ENCODE data around the gene TAS2R50.

Gene TAS2R50

GRCh38 chr12:10943167-10943566, 43.5 kb downstream of the TAS2R50 start:
- Histone ChIP-seq H3K4me3 (replicated peaks; ENCODE audit: insufficient read depth, low read length) (no peak overlapping the region), H3K27me3 (ENCODE audit: insufficient read depth, poor library complexity, severe bottlenecking) (no peaks in the 10 kb centered on the region), H3K27ac (replicated peaks) (no peak overlapping the region)
- DNase-seq (ENCODE audit: low read depth in 1 of 2, low spot score in 1 of 2), result no peak
- no peak for TF ChIP-seq POLR2AphosphoS5 (IDR thresholded peaks at IDR 0.05; ENCODE audit: low read depth)

- Histone ChIP-seq H3K4me3 (replicated peaks; ENCODE audit: insufficient read depth, low read length) (no peak overlapping the region), H3K27me3 (ENCODE audit: insufficient read depth, poor library complexity, severe bottlenecking) (no peaks in the 10 kb centered on the region), H3K27ac (replicated peaks) (no peak overlapping the region)
- peak in 1 of 2 experiments; percentile 7 for DNase-seq (ENCODE audit: low read depth in 1 of 2, low spot score in 1 of 2)
- TF ChIP-seq SPI1 (IDR thresholded peaks at IDR 0.05; ENCODE audit: borderline replicate concordance, low read depth), result no peak
- TF ChIP-seq REST (IDR thresholded peaks at IDR 0.05; ENCODE audit: insufficient replicate concordance, low read depth), result no peak
- no peak for TF ChIP-seq POLR2AphosphoS5 (IDR thresholded peaks at IDR 0.05; ENCODE audit: low read depth)
- TF ChIP-seq GABPA (IDR thresholded peaks at IDR 0.05; ENCODE audit: low read depth), result no peak
- TF ChIP-seq, protein P1, sequence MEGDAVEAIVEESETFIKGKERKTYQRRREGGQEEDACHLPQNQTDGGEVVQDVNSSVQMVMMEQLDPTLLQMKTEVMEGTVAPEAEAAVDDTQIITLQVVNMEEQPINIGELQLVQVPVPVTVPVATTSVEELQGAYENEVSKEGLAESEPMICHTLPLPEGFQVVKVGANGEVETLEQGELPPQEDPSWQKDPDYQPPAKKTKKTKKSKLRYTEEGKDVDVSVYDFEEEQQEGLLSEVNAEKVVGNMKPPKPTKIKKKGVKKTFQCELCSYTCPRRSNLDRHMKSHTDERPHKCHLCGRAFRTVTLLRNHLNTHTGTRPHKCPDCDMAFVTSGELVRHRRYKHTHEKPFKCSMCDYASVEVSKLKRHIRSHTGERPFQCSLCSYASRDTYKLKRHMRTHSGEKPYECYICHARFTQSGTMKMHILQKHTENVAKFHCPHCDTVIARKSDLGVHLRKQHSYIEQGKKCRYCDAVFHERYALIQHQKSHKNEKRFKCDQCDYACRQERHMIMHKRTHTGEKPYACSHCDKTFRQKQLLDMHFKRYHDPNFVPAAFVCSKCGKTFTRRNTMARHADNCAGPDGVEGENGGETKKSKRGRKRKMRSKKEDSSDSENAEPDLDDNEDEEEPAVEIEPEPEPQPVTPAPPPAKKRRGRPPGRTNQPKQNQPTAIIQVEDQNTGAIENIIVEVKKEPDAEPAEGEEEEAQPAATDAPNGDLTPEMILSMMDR (IDR thresholded peaks at IDR 0.05; ENCODE audit: insufficient read depth, low read length), result no peak
Observed at GRCh38 chr12:10941916-10942607, 44.6 kb downstream of the TAS2R50 start.

DNA sequence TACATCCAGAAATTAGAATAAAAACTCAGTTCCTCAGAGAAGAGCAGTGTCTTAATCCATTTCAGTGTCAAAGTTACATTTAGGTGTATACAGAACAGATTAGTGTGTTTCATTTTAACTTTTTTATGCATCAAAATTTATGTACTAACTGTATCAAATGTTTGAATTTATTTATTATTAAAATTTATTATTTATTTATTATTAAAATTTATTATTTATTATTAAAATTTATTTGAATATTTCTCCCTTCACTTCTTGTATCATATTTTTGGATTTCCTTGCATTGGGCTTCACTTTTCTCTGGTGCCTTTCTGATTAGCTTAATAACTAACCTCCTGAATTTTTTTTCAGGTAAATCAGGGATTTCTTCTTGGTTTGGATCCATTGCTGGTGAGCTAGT, 45.3 kb downstream of the TAS2R50 start:
- Histone ChIP-seq H3K27ac (replicated peaks) (no peak overlapping the region), H3K4me3 (replicated peaks; ENCODE audit: insufficient read depth, low read length) (no peak overlapping the region), H3K27me3 (ENCODE audit: insufficient read depth, poor library complexity, severe bottlenecking) (no peaks in the 10 kb centered on the region)
- TF ChIP-seq REST (IDR thresholded peaks at IDR 0.05; ENCODE audit: insufficient replicate concordance, low read depth) (no peak), POLR2AphosphoS5 (IDR thresholded peaks at IDR 0.05; ENCODE audit: low read depth) (no peak), SPI1 (IDR thresholded peaks at IDR 0.05; ENCODE audit: borderline replicate concordance, low read depth) (no peak)
- TF ChIP-seq, protein P1 (IDR thresholded peaks at IDR 0.05; ENCODE audit: insufficient read depth, low read length), result no peak
- DNase-seq (ENCODE audit: low read depth in 1 of 2, low spot score in 1 of 2), result no peak

DNA sequence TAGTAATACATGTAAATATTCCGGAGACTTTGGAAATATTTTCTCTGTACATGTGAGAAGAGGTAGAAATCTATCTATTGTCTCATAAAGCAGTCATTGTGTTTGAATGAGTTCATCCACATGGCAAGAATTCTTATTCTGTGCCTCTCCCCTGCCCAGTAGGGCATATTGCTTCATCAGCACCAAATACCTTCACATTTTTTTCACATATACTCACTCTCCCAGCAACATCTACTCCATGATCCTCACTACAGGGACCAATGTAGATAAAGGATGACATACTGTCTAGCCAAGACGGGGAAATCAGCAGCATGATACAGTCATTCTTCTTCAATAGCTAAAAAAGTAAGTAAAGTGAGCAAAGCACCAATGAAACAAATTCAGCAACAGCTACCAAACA, 46.3 kb downstream of the TAS2R50 start:
- H3K27me3 ChIP-seq (ENCODE audit: insufficient read depth, poor library complexity, severe bottlenecking), result no peaks in the 10 kb centered on the region
- no peak for TF ChIP-seq POLR2AphosphoS5 (IDR thresholded peaks at IDR 0.05; ENCODE audit: low read depth)
- no peak for TF ChIP-seq SPI1 (IDR thresholded peaks at IDR 0.05; ENCODE audit: borderline replicate concordance, low read depth)
- TF ChIP-seq, protein P1 (IDR thresholded peaks at IDR 0.05; ENCODE audit: insufficient read depth, low read length), result no peak
- no peak for TF ChIP-seq GABPA (IDR thresholded peaks at IDR 0.05; ENCODE audit: low read depth)
- TF ChIP-seq REST (IDR thresholded peaks at IDR 0.05; ENCODE audit: insufficient replicate concordance, low read depth), result no peak
- no peak overlapping the region for H3K4me3 ChIP-seq (replicated peaks; ENCODE audit: insufficient read depth, low read length)
- no peak for DNase-seq (ENCODE audit: low read depth in 1 of 2, low spot score in 1 of 2)
- H3K27ac ChIP-seq (replicated peaks), result no peak overlapping the region
